ENCODE measurements around the gene CEP170B. TPM values are rescaled to one million over a fixed set of nuclear protein-coding genes. Genes with fewer than 3 reads are reported as not detected.

CEP170B gene
- total RNA-seq, 1 donor from 2014 or later, result 1.6 TPM

- H3K4me1 Mint-ChIP-seq, result no peaks in the 10 kb centered on the region
- H3K27ac Mint-ChIP-seq, result no peak overlapping the region
- no peak for TF ChIP-seq CTCF (IDR thresholded peaks at IDR 0.05)
- no peaks in the 10 kb centered on the region for H3K9me3 Mint-ChIP-seq
- ATAC-seq (ENCODE audit: low read depth) (no peak), DNase-seq (no peak)
- H3K36me3 Mint-ChIP-seq (ENCODE audit: low read depth), result no peaks in the 10 kb centered on the region
- H3K27me3 Mint-ChIP-seq, result peaks cover 33% of the 10 kb centered on the region
- peak overlapping the region; percentile 70 for H3K4me3 Mint-ChIP-seq
- intact Hi-C loops (cut with micrococcal nuclease), result no loop called here
- ChIA-PET CTCF (no interaction called here), POLR2A (no interaction called here)
Measured at GRCh38 chr14:104866451-104867370, 1.6 kb downstream of the CEP170B start.

GRCh38 chr14:104867371-104868059, 2.4 kb downstream of the CEP170B start:
- peaks cover 2% of the 10 kb centered on the region for H3K4me1 Mint-ChIP-seq
- no peak overlapping the region for H3K4me3 Mint-ChIP-seq
- ChIA-PET CTCF (interaction anchor here (0.5 to 1.2 kb wide), 2 partner anchors 99 to 178 kb away, joined by 3 read pairs; no protein-coding TSS in a partner anchor), POLR2A (interaction anchor here (0.5 kb wide), 1 partner anchor 541 kb away, joined by 3 read pairs; no protein-coding TSS in a partner anchor)
- H3K27me3 Mint-ChIP-seq, result peaks cover 35% of the 10 kb centered on the region
- DNase-seq (peak; percentile 14), ATAC-seq (ENCODE audit: low read depth) (no peak)
- H3K36me3 Mint-ChIP-seq (ENCODE audit: low read depth), result no peaks in the 10 kb centered on the region
- intact Hi-C loops (cut with micrococcal nuclease), result no loop called here
- H3K27ac Mint-ChIP-seq, result no peak overlapping the region
- no peaks in the 10 kb centered on the region for H3K9me3 Mint-ChIP-seq
- no peak for TF ChIP-seq CTCF (IDR thresholded peaks at IDR 0.05)

DNA sequence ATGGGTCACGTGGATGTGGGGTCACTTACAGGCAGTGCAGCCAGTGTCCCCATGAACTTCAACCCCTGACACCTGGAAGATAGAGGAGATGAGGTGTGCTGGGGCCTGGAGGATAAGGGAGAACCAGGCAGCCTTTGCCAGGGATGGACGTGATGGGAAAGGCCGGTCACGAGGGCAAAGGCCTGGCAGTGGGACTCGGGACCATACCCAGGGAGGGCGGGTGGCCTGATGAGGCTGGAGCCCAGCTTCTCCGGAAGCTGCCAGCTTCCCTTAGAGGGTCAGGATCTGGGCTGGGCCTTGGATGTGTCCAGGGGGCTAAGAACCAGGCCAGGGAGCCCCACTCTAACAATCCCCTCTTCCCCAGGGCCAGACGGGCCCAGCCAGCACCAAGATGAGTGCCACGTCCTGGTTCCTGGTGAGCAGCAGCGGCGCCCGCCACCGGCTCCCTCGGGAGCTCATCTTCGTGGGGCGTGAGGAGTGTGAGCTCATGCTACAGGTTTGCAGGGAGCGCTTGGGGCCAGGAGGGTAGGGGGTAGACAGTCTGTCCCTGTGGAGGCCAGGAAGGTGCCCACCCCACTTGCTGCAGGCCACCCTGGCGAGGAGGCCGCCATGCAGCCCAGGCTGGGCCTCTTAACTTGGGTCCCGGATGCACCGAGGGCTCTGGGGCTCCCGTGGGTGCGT, 3.1 kb downstream of the CEP170B start:
- ChIA-PET CTCF (interaction anchor here (0.5 to 1.2 kb wide), 2 partner anchors 99 to 177 kb away, joined by 3 read pairs; no protein-coding TSS in a partner anchor), POLR2A (interaction anchor here (0.5 kb wide), 1 partner anchor 540 kb away, joined by 3 read pairs; no protein-coding TSS in a partner anchor)
- no peaks in the 10 kb centered on the region for H3K9me3 Mint-ChIP-seq
- intact Hi-C loops (cut with micrococcal nuclease), result no loop called here
- ATAC-seq (ENCODE audit: low read depth), result no peak
- TF ChIP-seq CTCF (IDR thresholded peaks at IDR 0.05), result no peak
- H3K4me1 Mint-ChIP-seq, result peaks cover 8% of the 10 kb centered on the region
- no peak overlapping the region for H3K27ac Mint-ChIP-seq
- DNase-seq, result no peak
- H3K4me3 Mint-ChIP-seq, result no peak overlapping the region
- peaks cover 35% of the 10 kb centered on the region for H3K27me3 Mint-ChIP-seq
- no peaks in the 10 kb centered on the region for H3K36me3 Mint-ChIP-seq (ENCODE audit: low read depth)

GRCh38 chr14:104868811-104869572, 3.9 kb downstream of the CEP170B start:
- ATAC-seq (ENCODE audit: low read depth) (no peak), DNase-seq (no peak)
- intact Hi-C loops (cut with micrococcal nuclease), result no loop called here
- H3K36me3 Mint-ChIP-seq (ENCODE audit: low read depth), result no peaks in the 10 kb centered on the region
- ChIA-PET CTCF (interaction anchor here (1.2 to 1.7 kb wide), 2 partner anchors 100 kb away, joined by 3 to 4 read pairs; no protein-coding TSS in a partner anchor), POLR2A (no interaction called here)
- peaks cover 10% of the 10 kb centered on the region for H3K4me1 Mint-ChIP-seq
- no peaks in the 10 kb centered on the region for H3K9me3 Mint-ChIP-seq
- H3K27ac Mint-ChIP-seq, result no peak overlapping the region
- H3K27me3 Mint-ChIP-seq, result peaks cover 34% of the 10 kb centered on the region
- no peak overlapping the region for H3K4me3 Mint-ChIP-seq
- no peak for TF ChIP-seq CTCF (IDR thresholded peaks at IDR 0.05)
